OCI-LY7 (cell line): Measurements from ENCODE around the gene FNDC3B.

Source experiments
- CTCF ChIP-seq: fragments of 200-600 bp; sonication (generic); conservative IDR thresholded peaks from 2 replicates; pipeline ENCODE4 v1.5.1; 2014; ENCODE audit warnings: mild to moderate bottlenecking, antibody characterized with exemption, low read length, moderate library complexity, mixed read lengths
- EZH2phosphoT487 ChIP-seq: fragments of 200-600 bp; sonication (generic); IDR thresholded peaks from 2 replicates; pipeline ENCODE4 v1.6.1; 2018; ENCODE audit warnings: low read depth, borderline replicate concordance, mild to moderate bottlenecking, mixed run types, antibody characterized with exemption, low read length, moderate library complexity, mixed read lengths

GRCh38 chr3:172132159-172132586, 92.8 kb downstream of the FNDC3B start:
- no peak for TF ChIP-seq CTCF
- TF ChIP-seq EZH2phosphoT487 = no peak
